Hepatocyte (in vitro differentiated cells): ENCODE measurements around the gene GYPE.
"Not testable (repeated sequence)": the region's sequence is repeated elsewhere in the genome, so short reads cannot be mapped to it uniquely, and the experiment has no call there.

Experiments used
- EZH2 ChIP-seq: fragments of 200-600 bp; sonication (generic); IDR thresholded peaks from 2 replicates; pipeline ENCODE4 v1.6.1; 2016; ENCODE audit warnings: antibody characterized with exemption, mild to moderate bottlenecking, borderline replicate concordance
- EZH2phosphoT487 ChIP-seq: fragments of 200-600 bp; sonication (generic); IDR thresholded peaks from one replicate; pipeline ENCODE4 v1.6.1; 2018; ENCODE audit warnings: antibody characterized with exemption, mild to moderate bottlenecking, low read depth, moderate library complexity; ENCODE audit not compliant: unreplicated experiment, severe bottlenecking
- TF ChIP-seq, protein P1 (sequence below): fragments of 200-600 bp; sonication (generic); IDR thresholded peaks from 2 replicates; pipeline ENCODE4 v1.5.1; 2016; ENCODE audit warnings: antibody characterized with exemption, mild to moderate bottlenecking; ENCODE audit not compliant: poor library complexity

DNA sequence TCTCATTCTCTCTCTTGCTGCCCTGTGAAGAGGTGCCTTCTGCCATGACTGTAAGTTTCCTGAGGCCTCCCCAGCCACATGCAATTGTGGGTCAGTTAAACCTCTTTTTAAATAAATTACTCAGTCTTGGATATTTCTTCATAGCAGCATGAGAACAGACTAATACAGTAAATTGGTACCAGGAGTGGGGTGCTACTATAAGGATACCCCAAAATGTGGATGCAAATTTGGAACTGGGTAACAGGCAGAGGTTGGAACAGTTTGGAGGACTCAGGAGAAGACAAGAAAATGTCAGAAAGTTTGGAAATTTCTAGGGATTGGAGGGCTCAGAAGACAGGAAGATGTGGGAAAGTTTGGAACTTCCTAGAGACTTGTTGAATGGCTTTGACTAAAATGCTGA is 74.8 kb downstream of the GYPE start:
- TF ChIP-seq, protein P1, sequence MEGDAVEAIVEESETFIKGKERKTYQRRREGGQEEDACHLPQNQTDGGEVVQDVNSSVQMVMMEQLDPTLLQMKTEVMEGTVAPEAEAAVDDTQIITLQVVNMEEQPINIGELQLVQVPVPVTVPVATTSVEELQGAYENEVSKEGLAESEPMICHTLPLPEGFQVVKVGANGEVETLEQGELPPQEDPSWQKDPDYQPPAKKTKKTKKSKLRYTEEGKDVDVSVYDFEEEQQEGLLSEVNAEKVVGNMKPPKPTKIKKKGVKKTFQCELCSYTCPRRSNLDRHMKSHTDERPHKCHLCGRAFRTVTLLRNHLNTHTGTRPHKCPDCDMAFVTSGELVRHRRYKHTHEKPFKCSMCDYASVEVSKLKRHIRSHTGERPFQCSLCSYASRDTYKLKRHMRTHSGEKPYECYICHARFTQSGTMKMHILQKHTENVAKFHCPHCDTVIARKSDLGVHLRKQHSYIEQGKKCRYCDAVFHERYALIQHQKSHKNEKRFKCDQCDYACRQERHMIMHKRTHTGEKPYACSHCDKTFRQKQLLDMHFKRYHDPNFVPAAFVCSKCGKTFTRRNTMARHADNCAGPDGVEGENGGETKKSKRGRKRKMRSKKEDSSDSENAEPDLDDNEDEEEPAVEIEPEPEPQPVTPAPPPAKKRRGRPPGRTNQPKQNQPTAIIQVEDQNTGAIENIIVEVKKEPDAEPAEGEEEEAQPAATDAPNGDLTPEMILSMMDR = not testable (repeated sequence)
- not testable (repeated sequence) for TF ChIP-seq EZH2, EZH2phosphoT487
